NCI-H1048 (cell line): ENCODE data around the gene HSPB9.

ENCODE experiments used
- DNase-seq: peaks from one replicate; lab custom pipeline; 2025; lab: John Stamatoyannopoulos, UW

HSPB9 gene, protein sequence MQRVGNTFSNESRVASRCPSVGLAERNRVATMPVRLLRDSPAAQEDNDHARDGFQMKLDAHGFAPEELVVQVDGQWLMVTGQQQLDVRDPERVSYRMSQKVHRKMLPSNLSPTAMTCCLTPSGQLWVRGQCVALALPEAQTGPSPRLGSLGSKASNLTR

GRCh38 chr17:42122371-42123303, at the start of gene HSPB9:
Gene HSPB9, plus strand, starts transcription at chr17:42122804. Its CDS starts 47 bp downstream, at chr17:42122851.
- no peak for DNase-seq

GRCh38 chr17:42075789-42076188, 46.8 kb upstream of the HSPB9 start:
- no peak for DNase-seq

- DNase-seq, result no peak
Measured at GRCh38 chr17:42076797-42077559, 45.6 kb upstream of the HSPB9 start.

- DNase-seq, result no peak
Measured at GRCh38 chr17:42077755-42078154, 44.8 kb upstream of the HSPB9 start.

GRCh38 chr17:42078396-42079043, 44.1 kb upstream of the HSPB9 start:
- DNase-seq, result no peak

- no peak for DNase-seq
Measured at GRCh38 chr17:42079541-42079940, 43.1 kb upstream of the HSPB9 start.

- no peak for DNase-seq
Measured at GRCh38 chr17:42081516-42082129, 41.0 kb upstream of the HSPB9 start.

DNA sequence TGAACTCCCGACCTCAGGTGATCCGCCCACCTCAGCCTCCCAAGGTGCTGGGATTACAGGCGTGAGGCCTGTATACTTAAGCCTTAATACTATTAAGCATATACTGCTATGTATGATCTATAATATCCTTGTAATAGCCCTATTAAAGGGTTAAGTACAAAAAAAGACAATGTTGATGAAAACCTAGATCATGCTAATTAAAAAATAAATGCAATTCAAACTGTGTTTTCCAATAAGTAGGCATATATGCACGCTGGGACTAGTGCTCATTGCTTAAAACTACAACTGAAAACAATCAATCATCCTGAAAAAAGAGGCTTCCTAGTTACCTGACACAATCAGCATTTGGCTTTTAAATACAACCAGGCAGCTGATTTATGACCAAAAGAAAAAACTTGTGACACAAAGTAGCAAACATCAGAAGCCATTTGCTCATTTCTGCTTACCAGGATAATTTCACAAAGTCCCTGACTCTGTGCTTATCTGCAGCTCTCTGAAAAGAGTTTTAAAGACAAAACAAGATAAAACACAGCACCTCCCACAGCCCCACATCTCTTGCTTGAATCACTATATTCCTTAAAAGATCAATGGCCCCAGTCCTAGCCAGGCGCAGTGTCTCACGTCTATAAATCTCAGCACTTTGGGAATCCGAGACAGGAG, 35.4 kb upstream of the HSPB9 start:
- no peak for DNase-seq

DNA sequence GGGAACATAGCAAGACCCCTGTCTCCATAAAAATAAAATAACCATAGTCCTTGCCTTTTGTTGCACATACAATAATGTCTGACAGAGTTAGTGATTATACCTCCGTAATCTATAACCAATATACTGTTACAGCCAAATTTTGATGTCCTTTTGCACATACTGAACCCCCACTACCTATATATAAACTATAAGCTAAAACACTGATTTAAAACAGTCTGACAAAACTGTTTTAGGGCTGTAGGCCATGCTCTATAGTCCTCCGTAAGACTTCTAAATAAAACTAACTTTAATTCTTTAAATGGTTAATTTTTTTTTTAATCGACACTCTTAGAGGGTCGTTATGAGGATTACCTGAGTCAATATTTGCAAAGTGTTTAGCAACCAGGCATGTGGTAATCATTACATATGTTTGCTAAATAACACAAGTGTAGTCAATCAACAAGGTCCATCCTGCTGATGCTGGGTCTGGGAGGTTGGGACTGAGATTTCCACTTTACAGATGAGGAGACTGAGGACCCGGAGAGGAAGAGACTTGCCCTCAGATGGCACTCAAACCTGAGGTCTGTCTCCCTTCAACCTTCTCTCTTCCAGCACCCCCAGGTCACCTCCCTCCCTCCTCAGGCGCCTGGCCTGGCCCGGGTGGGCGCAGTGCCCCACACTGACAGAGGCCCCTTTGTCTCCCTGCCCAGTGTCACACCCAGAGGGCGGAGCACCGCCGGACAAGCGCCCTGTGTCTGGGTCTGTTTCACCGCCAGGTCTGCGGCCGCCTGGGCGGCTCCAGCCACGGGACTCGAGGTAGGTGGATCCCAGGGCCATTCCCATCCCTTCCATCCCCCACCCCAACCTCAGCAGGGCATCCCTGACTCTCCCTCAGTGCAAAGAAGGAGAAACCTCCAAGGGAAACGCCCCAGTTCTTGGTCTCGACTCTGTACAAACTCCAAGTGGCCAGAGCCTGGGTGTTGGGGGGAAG, 34.6 kb upstream of the HSPB9 start:
- no peak for DNase-seq

- no peak for DNase-seq
Measured at GRCh38 chr17:42088736-42089135, 33.9 kb upstream of the HSPB9 start.

GRCh38 chr17:42090964-42091790, 31.4 kb upstream of the HSPB9 start:
- DNase-seq, result no peak

DNA sequence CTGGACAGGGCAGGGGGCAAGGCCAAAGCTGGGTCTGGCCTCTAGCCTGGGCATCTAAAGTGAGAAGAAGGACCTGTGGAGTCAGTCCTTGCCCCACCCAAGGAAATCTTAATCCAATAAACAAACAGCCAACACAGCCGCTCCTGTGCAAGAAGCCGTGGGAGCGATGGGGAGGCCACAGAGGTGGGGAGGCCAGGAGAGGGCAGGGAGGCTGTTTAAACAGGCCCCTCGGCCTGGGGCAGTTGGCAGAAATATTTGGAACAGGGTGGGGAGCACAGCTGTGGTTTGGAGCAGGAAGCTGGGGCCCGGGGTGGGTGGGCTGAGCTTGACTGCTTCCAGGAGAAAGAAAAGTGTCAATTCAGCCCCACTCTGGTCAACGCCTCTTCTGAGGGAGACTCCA, 29.7 kb upstream of the HSPB9 start:
- DNase-seq, result no peak

DNA sequence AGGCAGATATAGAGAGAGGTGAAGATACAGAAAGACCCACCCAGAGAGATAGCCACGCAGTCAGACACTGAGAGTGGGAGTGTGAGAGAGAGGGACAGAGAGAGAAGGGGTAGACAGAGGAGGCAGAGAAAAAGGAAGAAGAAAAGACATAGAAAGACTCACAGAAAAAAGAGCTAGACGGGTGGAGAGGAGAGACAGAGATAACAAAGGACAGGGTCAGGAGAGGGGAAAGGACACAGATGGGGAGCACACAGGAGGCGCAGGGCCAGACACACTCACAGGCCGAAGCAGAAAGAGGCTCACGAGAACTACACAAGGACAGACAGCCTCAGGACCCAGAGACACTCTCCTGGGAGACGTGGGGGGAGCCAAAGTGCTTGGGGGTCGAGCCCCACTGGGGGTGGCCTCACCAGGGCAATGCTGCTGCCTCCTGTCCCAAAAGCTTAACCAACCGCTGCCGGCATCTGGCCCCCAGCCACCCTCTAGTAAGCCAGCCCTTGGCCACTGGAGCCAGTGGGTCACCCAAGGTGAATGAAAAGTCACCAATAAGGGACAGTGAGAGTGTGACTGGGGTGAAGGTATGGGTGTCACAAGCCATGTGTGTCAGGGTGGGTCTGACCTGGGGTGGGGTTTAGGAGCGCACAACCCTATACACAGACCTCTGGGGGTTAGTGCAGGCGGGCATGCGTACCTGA, 28.1 kb upstream of the HSPB9 start:
- no peak for DNase-seq

DNA sequence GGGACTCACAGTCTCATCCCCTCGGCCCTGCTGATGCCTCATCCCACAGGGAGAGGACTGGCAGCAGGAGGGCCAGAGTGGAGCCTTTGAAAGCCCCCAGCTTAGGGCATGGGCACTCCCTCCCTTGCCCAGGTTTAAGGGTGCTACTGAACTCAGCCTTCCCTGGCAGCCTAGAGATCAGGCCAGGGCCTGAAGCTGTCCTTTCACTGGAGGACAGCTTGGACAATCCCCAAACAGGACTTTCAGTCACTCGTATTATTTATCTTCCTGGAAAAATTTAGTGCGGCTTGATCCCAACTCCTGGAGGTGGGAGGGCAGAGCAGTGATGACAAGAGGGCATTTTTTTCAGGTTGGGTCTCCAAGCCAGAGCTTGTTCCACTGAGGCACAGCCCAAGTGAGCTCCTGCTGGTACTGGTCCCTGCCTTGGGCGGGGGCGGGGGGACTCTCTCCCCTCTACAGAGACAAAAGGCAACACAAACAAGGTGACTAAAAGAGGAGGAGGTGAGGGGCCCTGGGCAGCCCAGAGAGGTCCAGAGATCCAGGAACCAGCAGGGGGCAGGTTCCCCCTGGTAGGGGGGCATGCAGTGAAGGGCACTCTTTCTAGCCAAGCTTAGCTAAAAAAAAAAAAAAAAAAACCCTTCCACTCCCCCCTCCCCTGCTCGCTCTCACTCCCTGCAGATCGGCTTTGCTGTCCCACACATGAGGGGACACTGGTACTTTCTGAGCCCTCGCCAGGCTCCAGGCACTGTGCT, 26.1 kb upstream of the HSPB9 start:
- DNase-seq, result no peak

DNA sequence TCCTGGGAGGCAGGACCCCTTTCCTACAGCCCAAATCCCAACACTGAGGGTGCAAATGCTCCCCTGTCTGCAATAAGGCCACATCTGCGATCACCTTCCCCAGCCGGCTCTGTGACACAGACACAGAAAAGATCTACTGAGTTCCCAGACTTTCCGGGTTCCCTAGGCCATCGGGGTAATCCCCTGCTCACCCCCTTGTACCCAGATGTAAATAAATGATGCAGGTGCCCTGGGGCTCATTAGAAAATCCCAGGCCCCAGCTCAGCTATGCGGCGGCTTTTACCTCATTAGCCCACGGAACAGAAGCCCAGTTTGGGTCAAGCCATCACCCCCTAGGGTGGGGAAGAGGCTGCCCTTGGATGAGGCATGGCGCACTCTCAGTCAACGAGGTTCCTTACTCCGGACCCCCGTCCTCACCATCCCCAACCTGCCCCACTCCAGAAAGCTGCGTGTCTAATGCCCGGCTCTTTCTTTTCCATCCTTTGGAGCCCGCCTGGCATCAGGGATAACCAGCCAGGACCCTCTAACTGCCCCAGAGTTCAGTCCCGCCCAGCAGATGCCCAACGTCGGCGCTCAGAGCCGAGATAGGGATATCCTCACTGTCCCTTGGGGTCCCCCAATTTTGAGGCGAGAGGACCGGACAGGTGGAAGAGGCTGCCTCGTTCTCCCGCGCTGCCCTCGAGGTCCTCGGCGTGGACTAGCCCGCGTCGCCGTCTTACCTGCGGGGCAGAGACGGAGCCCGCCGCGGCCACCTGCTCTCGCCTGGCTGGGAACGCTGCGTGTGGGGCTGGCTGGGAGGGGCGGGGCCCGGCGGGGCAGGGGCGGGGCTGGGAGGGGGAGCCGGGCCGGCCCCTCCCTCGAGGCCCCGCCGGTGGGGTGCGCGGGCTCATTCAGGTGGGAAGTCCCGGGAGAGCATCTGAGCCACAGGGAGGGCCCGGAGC, 24.6 kb upstream of the HSPB9 start, which contains the start of gene ZNF385C:
TSS of gene ZNF385C (minus strand) at position 783 of the 941 bp plus-strand sequence. CDS start 35,417 bp downstream, outside the sequence.
- no peak for DNase-seq

DNA sequence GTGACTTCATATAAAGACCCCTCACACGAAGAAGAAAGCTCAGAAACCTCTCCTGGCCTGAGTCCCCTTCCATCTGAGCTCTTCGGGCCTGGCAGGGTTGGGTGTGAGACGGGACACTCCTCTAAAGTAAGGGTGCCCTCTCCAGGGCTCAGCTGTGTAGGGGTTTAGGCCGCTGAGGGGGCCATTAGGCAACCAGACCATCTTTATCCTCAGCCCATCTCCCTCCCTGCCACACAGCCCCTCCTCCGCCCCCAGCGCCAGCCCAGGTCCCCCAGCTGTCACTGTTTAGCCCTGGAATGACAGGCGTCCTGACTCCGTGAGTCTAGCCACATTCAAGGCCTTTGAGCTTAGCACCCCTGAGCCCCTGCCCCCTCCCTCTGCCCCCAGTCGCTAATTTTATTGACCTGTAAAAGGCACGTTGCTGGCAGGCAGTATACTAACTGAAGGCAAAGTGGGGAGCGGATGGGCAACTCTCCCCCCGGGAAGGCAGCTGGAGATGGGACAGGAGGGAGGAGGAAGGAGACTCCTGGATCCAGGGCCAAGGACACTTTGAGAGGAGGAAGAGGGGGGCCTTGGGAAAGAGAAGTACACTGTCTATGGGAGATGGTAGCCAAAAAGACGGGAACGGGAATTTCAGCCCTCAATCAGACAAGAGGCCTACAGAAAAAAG, 23.7 kb upstream of the HSPB9 start:
- DNase-seq, result no peak
